ENCODE data around the gene TXNL4A.
A peak's percentile ranks its signal among the peaks of the same experiment; 100 is the strongest.
"Not testable (repeated sequence)": the region's sequence is repeated elsewhere in the genome, so short reads cannot be mapped to it uniquely, and the experiment has no call there.

The TXNL4A gene

GRCh38 chr18:79962835-79963657 is 25.3 kb downstream of the TXNL4A start:
- DNase-seq, result no peak

GRCh38 chr18:79962311-79962710 is 26.1 kb downstream of the TXNL4A start:
- no peak for DNase-seq

GRCh38 chr18:79961527-79962291 is 26.7 kb downstream of the TXNL4A start:
- DNase-seq, result no peak

- no peak for DNase-seq
These were observed 27.3 kb downstream of the TXNL4A start for GRCh38 chr18:79960921-79961526.

- DNase-seq, result not testable (repeated sequence)
These were observed 28.1 kb downstream of the TXNL4A start for GRCh38 chr18:79960161-79960801.

- no peak for DNase-seq
These were observed 29.4 kb downstream of the TXNL4A start for GRCh38 chr18:79958981-79959380.

GRCh38 chr18:79956276-79956675 is 32.1 kb downstream of the TXNL4A start:
- DNase-seq, result no peak

- peak; percentile 13 for DNase-seq
These were observed 32.9 kb downstream of the TXNL4A start for GRCh38 chr18:79955302-79956075.

GRCh38 chr18:79954791-79955190 is 33.6 kb downstream of the TXNL4A start:
- peak; percentile 0 for DNase-seq

- peak; percentile 7 for DNase-seq
These were observed 34.3 kb downstream of the TXNL4A start for GRCh38 chr18:79953971-79954651.

GRCh38 chr18:79952996-79953559 is 35.3 kb downstream of the TXNL4A start:
- peak; percentile 26 for DNase-seq

- no peak for DNase-seq
These were observed 35.8 kb downstream of the TXNL4A start for GRCh38 chr18:79952456-79952995.

GRCh38 chr18:79951545-79952455 is 36.6 kb downstream of the TXNL4A start, which contains the start of gene SLC66A2:
Gene SLC66A2 (minus strand): TSS chr18:79951653. CDS start chr18:79950926, 727 bp downstream.
- peak; percentile 98 for DNase-seq

- DNase-seq, result peak; percentile 57
These were observed 37.6 kb downstream of the TXNL4A start for GRCh38 chr18:79950515-79951341.

- peak; percentile 17 for DNase-seq
These were observed 38.5 kb downstream of the TXNL4A start for GRCh38 chr18:79949697-79950487.

- DNase-seq, result peak; percentile 25
These were observed 39.5 kb downstream of the TXNL4A start for GRCh38 chr18:79948719-79949411.

GRCh38 chr18:79947881-79948610 is 40.3 kb downstream of the TXNL4A start:
- DNase-seq, result peak; percentile 21

All from activated CD4-positive, CD25-positive, alpha-beta regulatory T cell treated with anti-CD3 and anti-CD28 coated beads, Interleukin-2, amount 50 U/mL, for 72 hours (primary cell).